Activated CD4-positive, alpha-beta T cell treated with anti-CD3 and anti-CD28 coated beads, Interleukin-2, Interleukin-4, amounts not matched to agents 100 ng/mL and 50 ng/mL, durations not matched to agents 16 hours and 8 hours (primary cell): Measurements from ENCODE around the gene RAB39A.
"Not testable (repeated sequence)": the region's sequence is repeated elsewhere in the genome, so short reads cannot be mapped to it uniquely, and the experiment has no call there.

Source experiments
- DNase-seq: peaks from one replicate; pipeline ENCODE4 v3.0.0-alpha.2; 2020; ENCODE audit warnings: low spot score

RAB39A gene

GRCh38 chr11:107928046-107928766 lies at the start of gene RAB39A:
TSS of gene RAB39A (plus strand) at chr11:107928448. CDS start at chr11:107928569, 121 bp downstream.
- peak; percentile 91 for DNase-seq

GRCh38 chr11:107881471-107881870 lies 46.8 kb upstream of the RAB39A start:
- not testable (repeated sequence) for DNase-seq

DNA sequence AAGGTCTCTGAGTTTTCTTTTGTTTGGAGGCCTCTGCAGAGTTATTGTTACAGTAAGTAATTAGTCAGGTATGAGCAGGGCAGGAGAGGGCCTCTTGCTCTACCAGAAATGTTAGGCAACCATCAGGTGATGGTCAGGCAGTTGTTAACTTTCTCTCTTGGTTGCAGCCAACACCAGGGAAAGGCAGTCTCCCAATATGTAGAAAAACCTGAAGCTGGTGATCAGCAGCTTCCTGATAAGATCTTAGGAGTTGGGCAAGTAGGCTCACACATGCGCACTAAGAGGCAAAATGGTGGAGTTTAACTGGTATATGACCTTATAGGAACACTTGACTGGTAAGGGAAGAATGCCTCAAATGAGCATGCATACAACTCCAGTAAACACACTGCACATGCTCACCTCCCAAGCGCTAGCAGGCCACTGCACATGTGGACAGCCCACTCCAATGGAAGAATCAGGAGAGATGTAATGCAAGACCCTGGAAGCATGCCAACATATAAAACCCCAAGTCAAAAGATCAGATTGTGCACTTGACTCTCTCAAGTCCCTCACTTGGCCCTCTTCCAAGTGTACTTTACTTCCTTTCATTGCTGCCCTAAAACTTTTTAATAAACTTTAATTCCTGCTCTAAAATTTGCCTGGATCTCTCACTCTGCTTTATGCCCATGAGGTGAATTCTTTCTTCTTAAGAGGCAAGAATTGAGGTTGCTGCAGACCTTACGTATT lies 46.0 kb upstream of the RAB39A start:
- no peak for DNase-seq

DNA sequence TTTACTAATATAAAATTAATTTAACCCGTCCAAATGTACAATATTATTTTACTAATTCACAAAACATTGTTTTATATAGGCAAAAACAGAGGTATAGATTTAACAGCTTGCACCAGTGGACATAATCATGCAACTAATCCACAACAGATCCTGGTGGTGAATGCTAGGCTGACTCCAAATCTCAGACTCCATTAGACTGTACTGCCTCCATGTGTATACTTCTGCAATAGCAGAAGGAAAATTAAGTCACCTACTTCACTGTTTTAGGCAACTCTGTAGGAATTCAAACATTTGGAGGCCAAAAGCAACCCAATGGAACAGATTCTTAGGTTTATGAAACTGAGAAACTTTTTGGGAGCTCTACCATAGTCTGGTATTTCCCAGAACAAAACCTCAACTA lies 30.0 kb upstream of the RAB39A start:
- DNase-seq: peak; percentile 24

DNA sequence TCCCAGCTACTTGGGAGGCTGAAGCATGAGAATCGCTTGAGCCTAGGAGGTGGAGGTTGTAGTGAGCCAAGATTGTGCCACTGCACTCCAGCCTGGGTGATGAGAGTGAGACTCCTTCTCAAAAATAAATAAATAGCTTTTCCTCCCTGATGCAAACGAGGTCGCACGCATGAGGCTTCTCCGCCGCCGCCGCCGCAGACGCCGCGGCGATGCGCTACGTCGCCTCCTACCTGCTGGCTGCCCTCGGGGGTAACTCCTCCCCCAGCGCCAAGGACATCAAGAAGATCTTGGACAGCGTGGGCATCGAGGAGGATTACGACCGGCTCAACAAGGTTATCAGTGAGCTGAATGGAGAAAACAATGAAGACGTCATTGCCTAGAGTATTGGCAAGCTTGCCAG lies 20.0 kb upstream of the RAB39A start:
- DNase-seq: no peak

DNA sequence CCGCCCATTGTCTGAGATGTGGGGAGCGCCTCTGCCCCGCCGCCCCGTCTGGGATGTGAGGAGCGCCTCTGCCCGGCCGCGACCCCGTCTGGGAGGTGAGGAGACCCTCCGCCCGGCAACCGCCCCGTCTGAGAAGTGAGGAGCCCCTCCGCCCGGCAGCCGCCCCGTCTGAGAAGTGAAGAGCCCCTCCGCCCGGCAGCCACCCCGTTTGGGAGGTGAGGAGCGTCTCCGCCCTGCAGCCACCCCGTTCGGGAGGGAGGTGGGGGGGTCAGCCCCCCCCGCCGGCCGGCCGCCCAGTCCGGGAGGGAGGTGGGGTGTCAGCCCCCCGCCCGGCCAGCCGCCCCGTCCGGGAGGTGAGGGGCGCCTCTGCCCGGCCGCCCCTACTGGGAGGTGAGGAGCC lies 15.8 kb upstream of the RAB39A start:
- DNase-seq: not testable (repeated sequence)

GRCh38 chr11:107915229-107915628 lies 13.0 kb upstream of the RAB39A start:
- DNase-seq: no peak

DNA sequence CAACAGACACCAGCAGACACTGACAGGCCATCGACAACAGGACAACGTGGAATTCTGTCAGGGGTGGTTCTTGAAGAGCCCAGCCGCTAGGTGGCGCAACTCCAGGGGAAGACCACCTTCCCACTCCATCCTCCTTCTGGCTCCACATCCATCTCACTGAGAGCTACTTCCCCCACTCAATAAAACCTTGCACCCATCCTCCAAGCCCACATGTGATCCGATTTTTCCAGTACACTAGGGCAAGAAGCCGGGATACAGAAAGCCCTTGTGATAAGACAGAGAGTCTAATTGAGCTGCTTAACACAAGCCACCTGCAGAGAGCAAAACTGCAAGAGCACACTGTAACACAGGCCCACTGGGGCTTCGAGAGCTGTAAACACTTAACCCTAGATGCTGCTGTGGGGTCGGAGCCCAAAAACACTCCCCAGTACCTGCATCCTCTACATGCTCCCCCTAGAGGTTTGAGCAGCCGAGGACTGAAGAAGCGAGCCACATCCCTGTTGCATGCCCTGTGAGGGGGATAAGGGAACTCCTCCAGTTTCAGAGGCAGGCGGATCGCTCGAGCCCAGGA lies 11.5 kb upstream of the RAB39A start:
- peak; percentile 41 for DNase-seq

- DNase-seq: no peak
These were observed 6.3 kb upstream of the RAB39A start for GRCh38 chr11:107921997-107922396.

GRCh38 chr11:107923519-107923918 lies 4.7 kb upstream of the RAB39A start:
- not testable (repeated sequence) for DNase-seq

GRCh38 chr11:107924306-107924705 lies 3.9 kb upstream of the RAB39A start:
- no peak for DNase-seq

- DNase-seq: no peak
These were observed 689 bp upstream of the RAB39A start for GRCh38 chr11:107927559-107927958.

GRCh38 chr11:107928767-107929507 lies 689 bp downstream of the RAB39A start:
- DNase-seq: no peak

DNA sequence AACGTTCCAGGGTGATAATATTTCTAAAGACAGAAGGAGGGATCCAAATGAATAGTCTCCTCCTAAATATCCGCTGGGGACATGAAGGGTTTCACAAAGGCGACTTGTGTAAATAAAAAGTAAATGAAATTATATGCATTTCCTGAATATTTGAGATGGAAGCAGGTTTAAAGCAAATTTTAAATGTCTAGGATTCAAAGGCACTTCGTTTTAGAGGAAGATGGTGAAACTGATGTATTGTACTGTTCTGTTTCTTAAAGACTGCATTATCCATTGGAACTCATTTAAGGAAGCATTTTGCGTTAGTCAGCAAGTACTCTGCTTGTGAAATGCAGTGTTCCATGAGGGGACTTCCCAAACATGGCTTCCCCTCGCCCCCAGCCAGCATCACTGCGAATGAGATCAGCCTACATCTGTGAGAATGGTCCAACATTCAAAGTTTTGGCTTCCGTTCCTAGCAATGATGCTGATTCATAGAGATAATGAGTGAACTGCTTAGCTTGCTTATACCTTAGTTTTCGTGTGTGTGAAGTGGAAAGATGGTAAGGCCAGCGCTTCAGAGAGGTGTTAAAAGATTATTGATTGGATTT lies 1.5 kb downstream of the RAB39A start:
- peak; percentile 15 for DNase-seq

- no peak for DNase-seq
These were observed 3.0 kb downstream of the RAB39A start for GRCh38 chr11:107931206-107931605.

GRCh38 chr11:107947904-107948303 lies 19.7 kb downstream of the RAB39A start:
- no peak for DNase-seq

DNA sequence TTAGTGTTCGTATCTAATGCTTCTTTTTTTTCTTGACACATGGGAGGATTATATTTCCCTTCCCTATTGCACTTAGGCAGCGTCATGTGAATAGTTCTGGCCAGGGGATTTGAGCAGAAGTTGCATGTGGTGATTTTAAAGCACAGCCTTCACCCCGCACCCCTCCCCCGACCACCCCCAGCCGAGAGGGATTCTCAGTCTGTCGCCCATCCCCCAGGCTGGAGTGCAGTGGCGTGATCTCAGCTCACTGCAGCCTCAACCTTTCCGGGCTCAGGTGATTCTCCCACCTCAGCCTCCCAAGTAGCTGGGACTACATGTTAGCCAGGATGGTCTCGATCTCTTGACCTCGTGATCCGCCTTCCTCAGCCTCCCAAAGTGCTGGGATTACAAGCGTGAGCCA lies 20.1 kb downstream of the RAB39A start:
- DNase-seq: not testable (repeated sequence)

GRCh38 chr11:107951155-107951554 lies 22.9 kb downstream of the RAB39A start:
- no peak for DNase-seq

GRCh38 chr11:107953446-107953845 lies 25.2 kb downstream of the RAB39A start:
- DNase-seq: no peak

DNA sequence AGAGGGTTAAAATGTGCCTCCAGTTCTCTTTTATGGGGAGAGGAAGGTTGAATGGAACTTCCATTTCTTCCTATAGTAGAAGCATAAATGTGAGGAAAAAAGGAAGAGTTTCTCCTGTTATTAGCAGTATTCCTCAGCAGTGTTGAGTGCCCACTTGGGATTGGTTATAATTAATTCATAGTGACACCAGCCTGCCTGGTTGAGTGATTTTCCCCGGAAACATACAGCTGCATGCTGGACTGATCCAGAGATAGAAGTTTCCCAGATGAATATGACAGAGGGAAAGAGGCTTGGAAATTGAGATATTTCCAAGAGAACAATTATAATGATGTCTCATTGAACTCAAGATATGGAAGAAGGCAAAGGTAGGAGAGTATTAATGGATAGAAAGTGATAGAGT lies 28.3 kb downstream of the RAB39A start:
- no peak for DNase-seq

GRCh38 chr11:107957109-107957588 lies 28.9 kb downstream of the RAB39A start:
- DNase-seq: peak; percentile 11

DNA sequence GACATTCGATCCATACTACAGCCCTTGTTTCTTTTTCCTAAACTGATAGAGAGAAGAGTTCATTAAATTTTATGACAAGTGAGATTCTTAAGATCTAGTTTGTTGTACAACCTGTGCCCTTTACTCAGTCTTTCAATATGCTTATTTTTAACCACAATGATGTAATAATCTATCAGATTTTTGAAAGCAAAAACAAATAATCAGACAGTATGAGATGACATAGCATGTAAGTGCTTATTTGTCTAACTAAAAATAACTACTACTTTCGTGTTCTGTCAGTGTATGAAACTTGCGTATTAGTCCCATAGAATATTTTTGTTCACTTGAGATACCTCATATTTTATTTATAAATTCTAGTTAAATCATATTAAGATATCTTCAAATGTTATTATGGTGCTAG lies 33.2 kb downstream of the RAB39A start:
- no peak for DNase-seq
